Neural progenitor cell (in vitro differentiated cells): ENCODE data around the gene LAG3. TPM values are rescaled to one million over a fixed set of nuclear protein-coding genes. Genes with fewer than 3 reads are reported as not detected.

Experiments
- DNase-seq: peaks from one replicate; pipeline ENCODE4 v3.0.0-alpha.2; 2016; ENCODE audit warnings: low spot score
- H2AFZ ChIP-seq: fragments of 200-600 bp; sonication (generic); replicated peaks from 2 replicates; pipeline ENCODE4 v1.6.1; 2016; ENCODE audit warnings: antibody characterized with exemption
- H3F3A ChIP-seq: fragments of 200-600 bp; sonication (generic); 2 replicates; pipeline ENCODE4 v1.6.1; 2016; ENCODE audit warnings: antibody characterized with exemption, low read depth
- H3K27ac ChIP-seq: fragments of 200-600 bp; sonication (generic); 2 replicates; pipeline ENCODE4 v1.5.1; 2016; ENCODE audit warnings: mild to moderate bottlenecking
- H3K27me3 ChIP-seq: fragments of 200-600 bp; sonication (generic); 2 replicates; pipeline ENCODE4 v1.6.1; 2016; ENCODE audit warnings: mild to moderate bottlenecking, moderate library complexity
- H3K36me3 ChIP-seq: fragments of 200-600 bp; sonication (generic); 2 replicates; pipeline ENCODE4 v1.5.1; 2016
- H3K4me1 ChIP-seq: fragments of 200-600 bp; sonication (generic); 2 replicates; pipeline ENCODE4 v1.6.1; 2016; ENCODE audit warnings: mixed run types
- H3K4me2 ChIP-seq: fragments of 200-600 bp; sonication (generic); 2 replicates; pipeline ENCODE4 v1.6.1; 2016
- H3K4me3 ChIP-seq: fragments of 200-600 bp; sonication (generic); 2 replicates; pipeline ENCODE4 v1.5.1; 2016
- H3K79me2 ChIP-seq: fragments of 200-600 bp; sonication (generic); 2 replicates; pipeline ENCODE4 v1.6.1; 2016; ENCODE audit warnings: low read depth
- H3K9ac ChIP-seq: fragments of 200-600 bp; sonication (generic); 2 replicates; pipeline ENCODE4 v1.6.1; 2016
- H3K9me3 ChIP-seq: fragments of 200-600 bp; sonication (generic); 2 replicates; pipeline ENCODE4 v1.5.1; 2016; ENCODE audit warnings: low read depth
- H4K20me1 ChIP-seq: fragments of 200-600 bp; sonication (generic); 2 replicates; pipeline ENCODE4 v1.6.1; 2016; ENCODE audit warnings: low read depth
- H3K27ac Mint-ChIP-seq: 3 replicates; pipeline ENCODE4 v1.8.0; 2021; ENCODE audit warnings: mixed read lengths
- H3K27me3 Mint-ChIP-seq: 2 replicates; pipeline ENCODE4 v1.8.0; 2022; ENCODE audit warnings: low read depth, mild to moderate bottlenecking, inconsistent platforms, moderate library complexity, mixed read lengths; ENCODE audit not compliant: insufficient read depth
- H3K36me3 Mint-ChIP-seq: 3 replicates; pipeline ENCODE4 v1.8.0; 2021; ENCODE audit warnings: mixed read lengths
- H3K4me1 Mint-ChIP-seq: 3 replicates; pipeline ENCODE4 v1.8.0; 2021; ENCODE audit warnings: mixed read lengths
- H3K4me3 Mint-ChIP-seq: 3 replicates; pipeline ENCODE4 v1.8.0; 2021; ENCODE audit warnings: mild to moderate bottlenecking, moderate library complexity, mixed read lengths
- H3K9me3 Mint-ChIP-seq: 3 replicates; pipeline ENCODE4 v1.8.0; 2020; ENCODE audit warnings: mixed read lengths
- CTCF ChIP-seq: fragments of 200-600 bp; sonication (generic); IDR thresholded peaks from 2 replicates; pipeline ENCODE4 v1.5.1; 2017; ENCODE audit warnings: antibody characterized with exemption, mild to moderate bottlenecking
- EZH2 ChIP-seq: fragments of 200-600 bp; sonication (generic); IDR thresholded peaks from 2 replicates; pipeline ENCODE4 v1.6.1; 2017; ENCODE audit warnings: antibody characterized with exemption, mild to moderate bottlenecking, moderate library complexity
- EZH2phosphoT487 ChIP-seq: fragments of 200-600 bp; sonication (generic); IDR thresholded peaks from 2 replicates; pipeline ENCODE4 v1.6.1; 2017; ENCODE audit warnings: antibody characterized with exemption
- total RNA-seq: library from RNA; depleted of rRNA; stranded (reverse); fragments of >200 nt; gene quantifications from 2 replicates; pipeline ENCODE4 v1.2.3, GENCODE V29; 2015; ENCODE audit warnings: low replicate concordance

LAG3 gene
- total RNA-seq, 1 donor from 2014 or later, result 0.45 TPM

GRCh38 chr12:6758506-6759095, 13.7 kb upstream of the LAG3 start:
- H3K9me3 ChIP-seq, result no peaks in the 10 kb centered on the region
- H3K79me2 ChIP-seq, result peaks cover 8% of the 10 kb centered on the region
- no peak for TF ChIP-seq CTCF
- no peak for TF ChIP-seq EZH2phosphoT487
- no peak for TF ChIP-seq EZH2
- DNase-seq, result peak; percentile 64
- H3K4me1 ChIP-seq, result peaks cover 41% of the 10 kb centered on the region
- Mint-ChIP-seq H3K4me3 (peak overlapping the region; percentile 48), H3K9me3 (no peaks in the 10 kb centered on the region), H3K36me3 (no peaks in the 10 kb centered on the region), H3K27me3 (peaks cover 5% of the 10 kb centered on the region), H3K4me1 (peaks cover 59% of the 10 kb centered on the region), H3K27ac (peak overlapping the region; percentile 46)
- H3K27me3 ChIP-seq, result no peaks in the 10 kb centered on the region
- no peaks in the 10 kb centered on the region for H3K36me3 ChIP-seq
- no peak overlapping the region for H3K4me3 ChIP-seq
- no peak overlapping the region for H2AFZ ChIP-seq
- H3K9ac ChIP-seq, result no peak overlapping the region
- no peak overlapping the region for H3K4me2 ChIP-seq
- no peaks in the 10 kb centered on the region for H4K20me1 ChIP-seq
- H3F3A ChIP-seq, result peaks cover 54% of the 10 kb centered on the region
- H3K27ac ChIP-seq, result no peak overlapping the region

GRCh38 chr12:6759741-6760140, 12.6 kb upstream of the LAG3 start:
- Histone ChIP-seq H3K27ac (peak overlapping the region; percentile 81), H3F3A (peaks cover 52% of the 10 kb centered on the region), H3K79me2 (peaks cover 11% of the 10 kb centered on the region), H3K27me3 (no peaks in the 10 kb centered on the region), H3K9me3 (no peaks in the 10 kb centered on the region), H3K4me3 (no peak overlapping the region), H2AFZ (no peak overlapping the region), H3K9ac (no peak overlapping the region), H4K20me1 (no peaks in the 10 kb centered on the region), H3K4me2 (peak overlapping the region; percentile 39), H3K36me3 (no peaks in the 10 kb centered on the region), H3K4me1 (peaks cover 37% of the 10 kb centered on the region)
- H3K27me3 Mint-ChIP-seq, result peaks cover 10% of the 10 kb centered on the region
- no peaks in the 10 kb centered on the region for H3K36me3 Mint-ChIP-seq
- H3K9me3 Mint-ChIP-seq, result no peaks in the 10 kb centered on the region
- DNase-seq, result peak; percentile 73
- H3K4me3 Mint-ChIP-seq, result peak overlapping the region; percentile 56
- no peak for TF ChIP-seq EZH2phosphoT487
- no peak for TF ChIP-seq EZH2
- peaks cover 59% of the 10 kb centered on the region for H3K4me1 Mint-ChIP-seq
- peak overlapping the region; percentile 97 for H3K27ac Mint-ChIP-seq

- Mint-ChIP-seq H3K4me1 (peaks cover 63% of the 10 kb centered on the region), H3K27ac (peak overlapping the region; percentile 100), H3K9me3 (no peaks in the 10 kb centered on the region), H3K27me3 (peaks cover 18% of the 10 kb centered on the region), H3K36me3 (peaks cover 5% of the 10 kb centered on the region), H3K4me3 (peak overlapping the region; percentile 82)
- Histone ChIP-seq H3K79me2 (peaks cover 45% of the 10 kb centered on the region), H3K4me2 (peak overlapping the region; percentile 55), H3K9ac (no peak overlapping the region), H2AFZ (no peak overlapping the region), H3K36me3 (no peaks in the 10 kb centered on the region), H3K27ac (peak overlapping the region; percentile 92), H3K4me3 (no peak overlapping the region), H4K20me1 (peaks cover 16% of the 10 kb centered on the region), H3F3A (peaks cover 70% of the 10 kb centered on the region), H3K9me3 (no peaks in the 10 kb centered on the region), H3K4me1 (peaks cover 41% of the 10 kb centered on the region), H3K27me3 (no peaks in the 10 kb centered on the region)
- DNase-seq, result no peak
- no peak for TF ChIP-seq EZH2phosphoT487
- TF ChIP-seq EZH2, result no peak
- no peak for TF ChIP-seq CTCF
These were observed 8.9 kb upstream of the LAG3 start for GRCh38 chr12:6763380-6763779.
